Activated T-cell treated with anti-CD3 and anti-CD28 coated beads, Interleukin-2, amount 50 U/mL, for 4 hours (primary cell): Measurements from ENCODE around the gene E2F4. TPM values are rescaled to one million over a fixed set of nuclear protein-coding genes. Genes with fewer than 3 reads are reported as not detected.
A peak's percentile ranks its signal among the peaks of the same experiment; 100 is the strongest.

Experiments used
- ATAC-seq, 2 donors: fragments of 200-7000 bp; cut with Tn5 transposase; one replicate each; pipeline ENCODE4 v1.10.0; 2021
- DNase-seq: peaks from one replicate; pipeline ENCODE4 v3.0.0-alpha.2; 2020
- H3K27me3 Mint-ChIP-seq: one replicate; pipeline ENCODE4 v1.8.0; 2021; ENCODE audit warnings: low read depth, mixed read lengths
- H3K36me3 Mint-ChIP-seq: one replicate; pipeline ENCODE4 v1.8.0; 2022; ENCODE audit warnings: mixed read lengths; ENCODE audit not compliant: insufficient read depth
- H3K4me1 Mint-ChIP-seq: one replicate; pipeline ENCODE4 v1.8.0; 2021; ENCODE audit warnings: low read depth, mixed read lengths
- H3K4me3 Mint-ChIP-seq: one replicate; pipeline ENCODE4 v1.8.0; 2021; ENCODE audit warnings: mild to moderate bottlenecking, moderate library complexity, mixed read lengths
- H3K9me3 Mint-ChIP-seq: one replicate; pipeline ENCODE4 v1.8.0; 2021; ENCODE audit warnings: mixed read lengths
- total RNA-seq, 3 donors: library from RNA; stranded (reverse); gene quantifications; one replicate each; pipeline ENCODE4 v1.2.1, GENCODE V29; 2021

The E2F4 gene
- total RNA-seq, 3 donors from 2014 or later = 195 to 201 (median 198) TPM

DNA sequence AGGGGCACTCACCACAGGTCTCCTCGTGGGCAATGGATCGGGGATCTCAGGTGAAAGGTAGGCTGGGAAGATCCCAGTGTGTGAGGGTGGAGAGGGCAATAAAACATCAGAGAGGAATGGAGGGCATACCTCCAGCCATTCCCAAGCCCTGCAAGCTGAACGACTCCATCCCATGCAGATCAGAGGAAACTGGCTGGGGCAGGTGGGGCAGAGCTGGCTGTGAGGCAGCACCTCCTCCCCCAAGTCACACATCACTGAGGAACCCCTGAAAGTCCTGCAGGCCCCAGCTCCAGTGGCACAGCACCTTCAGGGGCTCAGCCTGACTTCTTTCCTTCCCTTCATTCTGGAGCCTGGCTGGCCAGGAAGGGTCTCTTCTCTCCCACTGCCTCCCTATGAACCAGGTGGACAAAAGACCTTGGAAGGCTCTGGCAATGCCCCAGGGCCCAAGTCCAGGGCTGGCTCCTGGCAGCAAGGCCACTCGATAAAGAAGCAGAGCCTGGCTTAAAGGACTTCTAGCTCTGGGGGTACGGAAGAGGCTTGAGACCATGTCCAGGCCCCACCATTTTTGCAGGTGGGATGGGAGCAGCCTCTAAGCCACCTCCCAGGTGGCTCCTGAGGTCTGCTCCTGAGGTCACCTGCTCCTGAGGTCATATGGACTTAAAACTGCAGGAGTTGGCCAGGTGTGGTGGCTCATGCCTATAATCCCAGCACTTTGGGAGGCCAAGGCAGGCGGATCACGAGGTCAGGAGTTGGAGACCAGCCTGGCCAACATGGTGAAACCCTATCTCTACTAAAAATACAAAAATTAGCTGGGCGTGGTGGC, 21.5 kb downstream of the E2F4 start:
- DNase-seq (no peak), ATAC-seq (no peak)
- Mint-ChIP-seq H3K4me3 (no peak overlapping the region), H3K9me3 (no peaks in the 10 kb centered on the region), H3K27me3 (no peaks in the 10 kb centered on the region), H3K36me3 (peaks cover 8% of the 10 kb centered on the region), H3K4me1 (no peaks in the 10 kb centered on the region)

DNA sequence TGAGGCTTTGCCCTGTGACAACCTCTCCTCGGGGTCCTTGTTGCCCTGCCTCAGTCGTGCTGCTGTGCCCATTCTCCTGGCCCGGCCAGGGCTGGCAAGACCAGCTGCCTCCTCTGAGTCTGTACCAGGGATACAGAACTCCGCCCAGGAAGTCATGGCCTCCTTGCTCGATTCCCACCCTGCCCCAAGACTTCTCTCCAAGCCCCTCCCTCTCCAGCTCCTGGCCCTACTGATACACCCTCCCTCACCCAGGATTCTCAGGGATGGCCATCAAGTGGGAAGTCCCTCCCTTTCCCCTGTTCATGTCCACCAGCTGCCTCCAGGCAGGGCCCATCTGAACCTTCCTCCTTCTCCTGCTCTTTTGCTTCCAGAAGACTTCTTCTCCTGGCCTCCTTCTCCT, 23.8 kb downstream of the E2F4 start:
- Mint-ChIP-seq H3K4me1 (no peaks in the 10 kb centered on the region), H3K27me3 (no peaks in the 10 kb centered on the region), H3K9me3 (no peaks in the 10 kb centered on the region), H3K36me3 (peaks cover 12% of the 10 kb centered on the region), H3K4me3 (no peak overlapping the region)
- no peak for DNase-seq
- no peak for ATAC-seq

DNA sequence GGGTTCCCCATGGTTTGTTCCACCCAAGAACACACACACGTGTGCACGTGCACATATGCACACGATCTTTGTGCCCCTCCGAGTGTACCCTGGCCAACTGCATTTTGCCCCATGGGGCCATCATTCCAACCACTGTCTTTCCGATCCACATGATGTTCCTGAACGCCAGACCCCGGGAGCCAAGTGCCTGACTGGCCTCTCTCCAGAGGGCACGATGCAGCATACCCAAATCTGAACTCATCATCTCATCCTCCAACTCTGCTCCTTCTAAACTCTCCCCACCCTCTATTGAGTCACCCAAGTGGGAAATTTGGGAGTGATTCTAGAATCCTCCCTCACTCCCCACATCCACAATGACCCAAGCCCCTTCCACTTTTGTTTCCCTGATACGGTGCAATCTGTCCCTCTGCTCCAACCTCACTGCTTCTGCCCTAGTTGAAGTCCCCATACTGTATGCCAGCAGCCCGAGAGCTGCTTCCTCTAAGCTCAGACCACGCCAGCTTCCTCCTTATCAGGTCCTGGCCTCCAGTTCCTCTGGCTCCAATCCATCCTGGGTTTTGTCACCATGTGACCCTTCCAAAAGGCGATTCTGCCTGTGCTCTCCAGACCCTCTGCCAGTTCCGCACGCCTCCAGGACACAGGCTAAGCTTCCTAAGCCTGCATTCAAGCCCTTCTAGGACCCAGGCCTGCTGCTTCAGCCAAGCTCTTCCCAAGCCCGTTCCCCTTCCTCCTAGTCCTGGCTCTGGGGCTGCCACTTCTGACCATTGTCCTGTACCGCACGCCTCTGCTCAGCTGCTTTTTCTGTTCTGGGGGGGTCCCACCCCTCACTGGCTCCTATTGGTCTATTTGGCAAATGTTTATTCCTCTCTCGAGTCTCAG, 24.9 kb downstream of the E2F4 start:
- H3K4me1 Mint-ChIP-seq = peaks cover 3% of the 10 kb centered on the region
- ATAC-seq (no peak), DNase-seq (no peak)
- H3K27me3 Mint-ChIP-seq = no peaks in the 10 kb centered on the region
- no peaks in the 10 kb centered on the region for H3K9me3 Mint-ChIP-seq
- H3K36me3 Mint-ChIP-seq = peaks cover 10% of the 10 kb centered on the region
- no peak overlapping the region for H3K4me3 Mint-ChIP-seq

- Mint-ChIP-seq H3K36me3 (peaks cover 14% of the 10 kb centered on the region), H3K27me3 (no peaks in the 10 kb centered on the region), H3K4me3 (no peak overlapping the region), H3K9me3 (no peaks in the 10 kb centered on the region), H3K4me1 (peaks cover 47% of the 10 kb centered on the region)
- ATAC-seq (no peak), DNase-seq (no peak)
Measured at GRCh38 chr16:67223992-67224391, 32.0 kb downstream of the E2F4 start.

DNA sequence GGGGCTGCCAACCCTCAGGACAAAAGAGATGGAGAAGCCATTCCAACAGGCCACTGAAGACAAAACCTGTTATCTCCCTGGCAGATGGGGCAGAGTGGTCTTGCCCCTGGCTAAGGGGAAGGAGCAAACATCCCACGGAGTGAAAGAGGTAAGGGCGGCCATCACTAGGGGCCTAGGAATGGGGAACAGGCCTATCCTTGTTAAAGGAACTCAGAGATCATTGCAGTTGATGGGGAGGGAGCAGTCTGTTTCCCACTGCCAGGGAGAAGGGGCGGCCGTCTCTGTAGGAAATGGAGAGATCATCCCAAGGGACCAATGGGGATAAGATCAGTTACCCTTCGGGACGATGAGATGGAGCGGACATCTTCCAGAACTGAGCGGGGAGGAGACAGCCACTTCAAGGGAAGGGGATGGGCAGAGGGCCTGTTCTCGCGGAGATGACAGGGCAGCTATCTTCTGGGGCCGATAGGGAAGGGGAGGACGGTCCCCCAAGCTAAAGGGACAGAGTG, 34.4 kb downstream of the E2F4 start:
- H3K4me3 Mint-ChIP-seq = peak overlapping the region; percentile 96
- peaks cover 44% of the 10 kb centered on the region for H3K4me1 Mint-ChIP-seq
- no peak for DNase-seq
- no peaks in the 10 kb centered on the region for H3K27me3 Mint-ChIP-seq
- no peak for ATAC-seq
- peaks cover 17% of the 10 kb centered on the region for H3K36me3 Mint-ChIP-seq
- no peaks in the 10 kb centered on the region for H3K9me3 Mint-ChIP-seq

DNA sequence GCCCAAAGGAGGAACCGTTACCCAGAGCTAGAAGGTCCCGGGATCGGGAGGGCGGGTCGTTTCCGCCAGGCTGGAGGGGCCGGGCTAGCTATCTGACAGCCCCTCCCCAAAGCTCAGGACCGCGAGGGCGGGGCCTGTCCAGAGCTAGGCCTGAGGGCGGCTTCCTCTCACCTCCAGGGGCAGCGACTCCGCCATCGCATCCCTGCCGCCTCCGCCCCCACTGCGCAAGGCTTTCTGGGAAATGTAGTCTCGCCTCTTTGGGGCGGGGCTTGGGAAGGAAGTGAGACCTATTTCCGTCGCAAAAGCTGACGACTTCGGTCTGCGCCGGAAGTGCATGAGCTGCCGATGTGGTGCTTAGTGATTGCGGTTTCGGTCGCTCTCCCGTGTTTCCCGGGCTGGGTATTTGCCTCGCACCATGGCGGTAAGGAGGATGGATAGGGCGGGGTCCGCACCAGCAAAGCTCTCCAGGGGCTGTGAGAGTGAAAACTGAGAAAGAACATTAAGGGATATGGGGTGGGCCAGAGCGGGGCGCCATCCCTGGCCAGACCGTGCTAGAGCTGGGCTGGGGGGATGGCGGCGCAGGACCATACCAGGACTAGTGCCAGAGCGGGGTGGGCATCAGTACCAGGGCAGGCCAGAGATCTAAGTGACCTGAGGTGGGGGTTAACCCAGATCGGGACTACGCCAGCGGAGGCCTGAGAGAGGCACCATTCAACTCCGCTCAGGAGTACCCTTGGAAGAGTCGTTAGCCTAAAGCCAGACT, 35.0 kb downstream of the E2F4 start, which contains the start of gene TMEM208:
TMEM208 (plus strand) TSS at position 327 of the 763 bp plus-strand sequence; CDS start at position 416, 89 bp downstream.
- ATAC-seq = peak; percentile 94
- no peaks in the 10 kb centered on the region for H3K27me3 Mint-ChIP-seq
- DNase-seq = peak; percentile 97
- no peaks in the 10 kb centered on the region for H3K9me3 Mint-ChIP-seq
- H3K4me1 Mint-ChIP-seq = peaks cover 44% of the 10 kb centered on the region
- peak within 1 kb of the TSS; percentile 96 for H3K4me3 Mint-ChIP-seq
- peaks cover 17% of the 10 kb centered on the region for H3K36me3 Mint-ChIP-seq

GRCh38 chr16:67227567-67227921, 35.6 kb downstream of the E2F4 start:
- Mint-ChIP-seq H3K4me1 (peaks cover 44% of the 10 kb centered on the region), H3K27me3 (no peaks in the 10 kb centered on the region), H3K4me3 (peak overlapping the region; percentile 96), H3K9me3 (no peaks in the 10 kb centered on the region), H3K36me3 (peaks cover 17% of the 10 kb centered on the region)
- DNase-seq = no peak
- no peak for ATAC-seq

- Mint-ChIP-seq H3K9me3 (no peaks in the 10 kb centered on the region), H3K36me3 (peaks cover 17% of the 10 kb centered on the region)
Measured at GRCh38 chr16:67228034-67228785, 36.3 kb downstream of the E2F4 start.

GRCh38 chr16:67228905-67229304, 37.0 kb downstream of the E2F4 start:
- no peak for ATAC-seq
- Mint-ChIP-seq H3K27me3 (no peaks in the 10 kb centered on the region), H3K36me3 (peaks cover 19% of the 10 kb centered on the region), H3K9me3 (no peaks in the 10 kb centered on the region), H3K4me3 (peak overlapping the region; percentile 96), H3K4me1 (peaks cover 37% of the 10 kb centered on the region)
- DNase-seq = no peak

More at GRCh38 chr16:67228034-67228785, 36.3 kb downstream of the E2F4 start:
- H3K4me3 Mint-ChIP-seq = peak overlapping the region; percentile 96
- no peaks in the 10 kb centered on the region for H3K27me3 Mint-ChIP-seq
- H3K4me1 Mint-ChIP-seq = peaks cover 44% of the 10 kb centered on the region
- DNase-seq = no peak
- no peak for ATAC-seq

DNA sequence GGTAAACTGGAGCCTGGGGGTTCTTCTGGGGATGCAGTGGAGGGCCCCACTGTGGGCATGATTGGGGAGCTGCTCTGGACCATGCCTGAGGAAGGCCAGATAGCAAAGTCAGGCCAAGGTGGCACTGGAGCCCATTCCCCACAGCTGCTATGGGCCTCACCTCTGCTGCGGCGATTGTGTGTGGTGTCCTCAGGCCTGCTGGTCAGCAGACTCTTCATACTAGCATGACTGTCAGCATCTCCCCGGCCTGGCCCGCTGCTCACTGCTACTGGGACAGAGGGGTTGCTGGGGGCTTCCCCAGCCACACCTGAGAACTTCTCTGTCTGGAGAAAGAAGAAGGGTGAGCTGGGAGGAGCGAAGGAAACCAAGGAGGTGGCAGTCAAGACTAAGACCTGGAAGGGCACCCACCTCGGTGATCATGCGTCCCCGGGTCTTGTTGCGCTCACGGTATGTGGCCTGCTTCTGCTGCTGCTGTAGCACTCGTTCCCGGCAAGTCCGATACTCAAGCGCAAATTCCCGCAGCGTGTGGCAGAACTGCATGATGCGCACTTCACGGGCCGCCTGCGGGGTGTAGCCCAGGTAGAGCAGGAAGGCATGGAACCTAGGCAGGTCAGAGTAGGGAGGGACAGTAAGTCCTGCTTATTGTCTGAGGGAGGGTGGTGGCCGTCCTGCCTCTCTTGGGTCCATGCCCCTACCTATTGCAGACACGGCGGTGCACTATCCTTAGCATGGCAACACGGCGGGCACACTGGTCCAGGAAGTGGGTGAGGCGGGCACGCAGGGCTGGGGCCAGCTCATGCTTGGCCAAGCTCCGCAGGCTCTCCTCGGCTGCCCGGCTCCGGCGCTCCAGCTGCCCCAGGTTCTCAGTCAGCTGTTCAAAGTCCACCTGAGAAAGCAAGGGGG, 38.2 kb downstream of the E2F4 start:
- Mint-ChIP-seq H3K9me3 (no peaks in the 10 kb centered on the region), H3K36me3 (peaks cover 19% of the 10 kb centered on the region), H3K4me3 (no peak overlapping the region), H3K27me3 (no peaks in the 10 kb centered on the region), H3K4me1 (peaks cover 25% of the 10 kb centered on the region)
- DNase-seq (no peak), ATAC-seq (no peak)

- no peak overlapping the region for H3K4me3 Mint-ChIP-seq
- no peak for ATAC-seq
- H3K4me1 Mint-ChIP-seq = peaks cover 17% of the 10 kb centered on the region
- peaks cover 20% of the 10 kb centered on the region for H3K36me3 Mint-ChIP-seq
- no peaks in the 10 kb centered on the region for H3K27me3 Mint-ChIP-seq
- no peaks in the 10 kb centered on the region for H3K9me3 Mint-ChIP-seq
- no peak for DNase-seq
Measured at GRCh38 chr16:67230809-67231660, 39.1 kb downstream of the E2F4 start.

DNA sequence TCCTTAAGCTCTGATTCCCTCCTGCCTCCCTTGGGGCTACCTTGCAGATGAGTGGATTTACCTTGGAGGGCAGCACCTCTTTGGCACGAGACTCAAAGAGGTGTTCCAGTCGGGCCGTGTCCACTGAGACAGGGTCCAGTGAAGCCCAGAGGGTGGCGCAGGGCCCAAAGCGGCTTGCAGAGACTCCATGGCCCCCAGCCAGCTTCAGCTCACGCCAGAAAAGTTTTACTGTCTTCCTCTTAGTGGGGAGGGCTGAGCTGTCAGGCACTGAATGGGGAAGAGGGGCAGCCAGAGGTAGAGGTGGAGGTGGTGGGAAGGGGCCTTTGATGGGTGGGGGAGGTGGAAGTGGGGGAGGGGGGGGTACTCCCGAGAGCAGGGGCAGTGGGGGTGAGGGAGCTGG, 41.6 kb downstream of the E2F4 start:
- H3K4me1 Mint-ChIP-seq = peaks cover 10% of the 10 kb centered on the region
- peaks cover 34% of the 10 kb centered on the region for H3K36me3 Mint-ChIP-seq
- ATAC-seq (no peak), DNase-seq (no peak)
- H3K4me3 Mint-ChIP-seq = no peak overlapping the region
- no peaks in the 10 kb centered on the region for H3K27me3 Mint-ChIP-seq
- H3K9me3 Mint-ChIP-seq = no peaks in the 10 kb centered on the region
